Kidney epithelial cell (primary cell): ENCODE measurements around the gene AOPEP. TPM values are rescaled to one million over a fixed set of nuclear protein-coding genes. Genes with fewer than 3 reads are reported as not detected.

Source experiments
- DNase-seq: peaks from one replicate; pipeline ENCODE4 v3.0.0-alpha.2; 2010; ENCODE audit warnings: low read depth
- H3K27me3 ChIP-seq: 2 replicates; pipeline ENCODE4 v1.6.0; 2011; ENCODE audit warnings: low read length; ENCODE audit not compliant: control insufficient read depth, insufficient read depth
- H3K36me3 ChIP-seq: 2 replicates; pipeline ENCODE4 v1.5.1; 2011; ENCODE audit warnings: low read length; ENCODE audit not compliant: control insufficient read depth, insufficient read depth
- H3K4me3 ChIP-seq: 2 replicates; pipeline ENCODE4 v1.5.1; 2011; ENCODE audit warnings: low read depth, mild to moderate bottlenecking, control low read depth, low read length
- CTCF ChIP-seq: IDR thresholded peaks from 2 replicates; pipeline ENCODE4 v1.5.1; 2011; ENCODE audit warnings: mild to moderate bottlenecking, moderate library complexity, low read length, control low read depth, inconsistent platforms; ENCODE audit not compliant: insufficient read depth, poor library complexity, severe bottlenecking
- total RNA-seq: library from RNA; depleted of rRNA; stranded (reverse); fragments of >200 nt; gene quantifications from 2 replicates; pipeline ENCODE4 v1.2.3, GENCODE V29; 2015

The AOPEP gene
- total RNA-seq, 1 donor from 2014 or later: 17.4 TPM

GRCh38 chr9:95024097-95024671 is 297.7 kb downstream of the AOPEP start:
- DNase-seq: no peak
- no peaks in the 10 kb centered on the region for H3K27me3 ChIP-seq
- no peak overlapping the region for H3K4me3 ChIP-seq
- peaks cover 2% of the 10 kb centered on the region for H3K36me3 ChIP-seq
- TF ChIP-seq CTCF: peak; percentile 7

- DNase-seq: peak; percentile 83
- peak; percentile 41 for TF ChIP-seq CTCF
- no peaks in the 10 kb centered on the region for H3K27me3 ChIP-seq
- no peak overlapping the region for H3K4me3 ChIP-seq
- peaks cover 2% of the 10 kb centered on the region for H3K36me3 ChIP-seq
These were observed 299.0 kb downstream of the AOPEP start for GRCh38 chr9:95025213-95026147.

- no peak for DNase-seq
- no peak for TF ChIP-seq CTCF
- no peaks in the 10 kb centered on the region for H3K27me3 ChIP-seq
- H3K36me3 ChIP-seq: peaks cover 3% of the 10 kb centered on the region
- no peak overlapping the region for H3K4me3 ChIP-seq
These were observed 299.6 kb downstream of the AOPEP start for GRCh38 chr9:95026148-95026524.

GRCh38 chr9:95027914-95028852 is 301.7 kb downstream of the AOPEP start:
- DNase-seq: no peak
- H3K4me3 ChIP-seq: no peak overlapping the region
- H3K36me3 ChIP-seq: peaks cover 2% of the 10 kb centered on the region
- no peak for TF ChIP-seq CTCF
- no peaks in the 10 kb centered on the region for H3K27me3 ChIP-seq

GRCh38 chr9:95028853-95029219 is 302.3 kb downstream of the AOPEP start:
- DNase-seq: no peak
- Histone ChIP-seq H3K4me3 (no peak overlapping the region), H3K27me3 (no peaks in the 10 kb centered on the region), H3K36me3 (peaks cover 2% of the 10 kb centered on the region)
- no peak for TF ChIP-seq CTCF
